ENCODE data around the gene FOXG1. TPM values are rescaled to one million over a fixed set of nuclear protein-coding genes. Genes with fewer than 3 reads are reported as not detected.
A peak's percentile ranks its signal among the peaks of the same experiment; 100 is the strongest.

FOXG1 gene
- polyA plus RNA-seq, 1 donor (not counting 4 experiments of a cell fraction or from before 2014, with no cell fraction given) = not detected

GRCh38 chr14:28774764-28775735, 8.5 kb downstream of the FOXG1 start:
- Histone ChIP-seq H3K27me3 (ENCODE audit: control insufficient read depth, extremely low read depth, insufficient read depth, low read length) (peaks cover 59% of the 10 kb centered on the region), H3K9me1 (ENCODE audit: control insufficient read depth, extremely low read depth, insufficient read depth, low read length) (no peaks in the 10 kb centered on the region), H3K36me3 (ENCODE audit: control insufficient read depth in 2 of 2, extremely low read depth in 1 of 2, insufficient read depth in 2 of 2, low read length in 2 of 2) (no peaks in the 10 kb centered on the region), H2AFZ (ENCODE audit: control insufficient read depth, low read length) (no peak overlapping the region), H3K4me2 (ENCODE audit: control insufficient read depth, extremely low read depth, insufficient read depth, low read depth, low read length) (no peak overlapping the region), H3K9me3 (ENCODE audit: control insufficient read depth, low read depth, low read length) (no peaks in the 10 kb centered on the region), H3K27ac (ENCODE audit: control insufficient read depth, insufficient read depth, low read length) (no peak overlapping the region), H3K79me2 (ENCODE audit: control insufficient read depth, insufficient read depth, low read length) (no peaks in the 10 kb centered on the region), H4K20me1 (ENCODE audit: control insufficient read depth, extremely low read depth, insufficient read depth, low read length) (no peaks in the 10 kb centered on the region), H3K9ac (ENCODE audit: control insufficient read depth, extremely low read depth, insufficient read depth, low read length) (no peak overlapping the region), H3K4me1 (ENCODE audit: control insufficient read depth, extremely low read depth, insufficient read depth, low read length) (no peaks in the 10 kb centered on the region), H3K4me3 (ENCODE audit: control insufficient read depth in 2 of 3, extremely low read depth in 1 of 3, insufficient read depth in 2 of 3, low read depth in 1 of 3, low read length in 3 of 3) (no peak overlapping the region)
- dilution Hi-C loops (cut with MboI; ENCODE audit: extremely low pct_ligation_motif_present, low sequenced_read_pairs) = loop anchor here (25.0 kb wide), 1 partner anchor 762 kb away; no protein-coding TSS in a partner anchor
- DNase-seq (ENCODE audit: low read depth, low spot score) (no peak), FAIRE-seq (no peak)
- peak; percentile 74 for TF ChIP-seq EZH2 (IDR thresholded peaks at IDR 0.05; ENCODE audit: low read length)
- TF ChIP-seq, protein P1, sequence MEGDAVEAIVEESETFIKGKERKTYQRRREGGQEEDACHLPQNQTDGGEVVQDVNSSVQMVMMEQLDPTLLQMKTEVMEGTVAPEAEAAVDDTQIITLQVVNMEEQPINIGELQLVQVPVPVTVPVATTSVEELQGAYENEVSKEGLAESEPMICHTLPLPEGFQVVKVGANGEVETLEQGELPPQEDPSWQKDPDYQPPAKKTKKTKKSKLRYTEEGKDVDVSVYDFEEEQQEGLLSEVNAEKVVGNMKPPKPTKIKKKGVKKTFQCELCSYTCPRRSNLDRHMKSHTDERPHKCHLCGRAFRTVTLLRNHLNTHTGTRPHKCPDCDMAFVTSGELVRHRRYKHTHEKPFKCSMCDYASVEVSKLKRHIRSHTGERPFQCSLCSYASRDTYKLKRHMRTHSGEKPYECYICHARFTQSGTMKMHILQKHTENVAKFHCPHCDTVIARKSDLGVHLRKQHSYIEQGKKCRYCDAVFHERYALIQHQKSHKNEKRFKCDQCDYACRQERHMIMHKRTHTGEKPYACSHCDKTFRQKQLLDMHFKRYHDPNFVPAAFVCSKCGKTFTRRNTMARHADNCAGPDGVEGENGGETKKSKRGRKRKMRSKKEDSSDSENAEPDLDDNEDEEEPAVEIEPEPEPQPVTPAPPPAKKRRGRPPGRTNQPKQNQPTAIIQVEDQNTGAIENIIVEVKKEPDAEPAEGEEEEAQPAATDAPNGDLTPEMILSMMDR (optimal IDR thresholded peaks at IDR 0.05 in 1 of 3, IDR thresholded peaks at IDR 0.05 in 1 of 3, conservative IDR thresholded peaks at IDR 0.05 in 1 of 3; ENCODE audit: extremely low read depth in 1 of 3, insufficient read depth in 2 of 3, low read length in 3 of 3) = no peak

- Histone ChIP-seq H3K9me3 (ENCODE audit: control insufficient read depth, low read depth, low read length) (no peaks in the 10 kb centered on the region), H3K27ac (ENCODE audit: control insufficient read depth, insufficient read depth, low read length) (no peak overlapping the region), H3K4me2 (ENCODE audit: control insufficient read depth, extremely low read depth, insufficient read depth, low read depth, low read length) (no peak overlapping the region), H2AFZ (ENCODE audit: control insufficient read depth, low read length) (no peak overlapping the region), H3K9me1 (ENCODE audit: control insufficient read depth, extremely low read depth, insufficient read depth, low read length) (no peaks in the 10 kb centered on the region), H3K27me3 (ENCODE audit: control insufficient read depth, extremely low read depth, insufficient read depth, low read length) (peaks cover 71% of the 10 kb centered on the region), H3K79me2 (ENCODE audit: control insufficient read depth, insufficient read depth, low read length) (no peaks in the 10 kb centered on the region), H4K20me1 (ENCODE audit: control insufficient read depth, extremely low read depth, insufficient read depth, low read length) (no peaks in the 10 kb centered on the region), H3K4me1 (ENCODE audit: control insufficient read depth, extremely low read depth, insufficient read depth, low read length) (no peaks in the 10 kb centered on the region), H3K4me3 (ENCODE audit: control insufficient read depth in 2 of 3, extremely low read depth in 1 of 3, insufficient read depth in 2 of 3, low read depth in 1 of 3, low read length in 3 of 3) (no peak overlapping the region), H3K36me3 (ENCODE audit: control insufficient read depth in 2 of 2, extremely low read depth in 1 of 2, insufficient read depth in 2 of 2, low read length in 2 of 2) (no peaks in the 10 kb centered on the region), H3K9ac (ENCODE audit: control insufficient read depth, extremely low read depth, insufficient read depth, low read length) (no peak overlapping the region)
- TF ChIP-seq, protein P1 (optimal IDR thresholded peaks at IDR 0.05 in 1 of 3, IDR thresholded peaks at IDR 0.05 in 1 of 3, conservative IDR thresholded peaks at IDR 0.05 in 1 of 3; ENCODE audit: extremely low read depth in 1 of 3, insufficient read depth in 2 of 3, low read length in 3 of 3) = no peak
- TF ChIP-seq EZH2 (IDR thresholded peaks at IDR 0.05; ENCODE audit: low read length) = no peak
- FAIRE-seq (no peak), DNase-seq (ENCODE audit: low read depth, low spot score) (no peak)
- dilution Hi-C loops (cut with MboI; ENCODE audit: extremely low pct_ligation_motif_present, low sequenced_read_pairs) = no loop called here
These were observed 10.1 kb downstream of the FOXG1 start for GRCh38 chr14:28776482-28777266.
